VCaP (cell line): ENCODE results near the gene CCDC120.
A peak's percentile ranks its signal among the peaks of the same experiment; 100 is the strongest.

ENCODE experiments used
- H3K27ac ChIP-seq: fragments of 450-650 bp; 2 replicates; pipeline ENCODE4 v1.5.1; 2017
- TF ChIP-seq, protein P1 (sequence below): fragments of 450-650 bp; conservative IDR thresholded peaks from 2 replicates; pipeline ENCODE4 v1.5.1; 2017; ENCODE audit warnings: mild to moderate bottlenecking, moderate library complexity

CCDC120 gene, protein sequence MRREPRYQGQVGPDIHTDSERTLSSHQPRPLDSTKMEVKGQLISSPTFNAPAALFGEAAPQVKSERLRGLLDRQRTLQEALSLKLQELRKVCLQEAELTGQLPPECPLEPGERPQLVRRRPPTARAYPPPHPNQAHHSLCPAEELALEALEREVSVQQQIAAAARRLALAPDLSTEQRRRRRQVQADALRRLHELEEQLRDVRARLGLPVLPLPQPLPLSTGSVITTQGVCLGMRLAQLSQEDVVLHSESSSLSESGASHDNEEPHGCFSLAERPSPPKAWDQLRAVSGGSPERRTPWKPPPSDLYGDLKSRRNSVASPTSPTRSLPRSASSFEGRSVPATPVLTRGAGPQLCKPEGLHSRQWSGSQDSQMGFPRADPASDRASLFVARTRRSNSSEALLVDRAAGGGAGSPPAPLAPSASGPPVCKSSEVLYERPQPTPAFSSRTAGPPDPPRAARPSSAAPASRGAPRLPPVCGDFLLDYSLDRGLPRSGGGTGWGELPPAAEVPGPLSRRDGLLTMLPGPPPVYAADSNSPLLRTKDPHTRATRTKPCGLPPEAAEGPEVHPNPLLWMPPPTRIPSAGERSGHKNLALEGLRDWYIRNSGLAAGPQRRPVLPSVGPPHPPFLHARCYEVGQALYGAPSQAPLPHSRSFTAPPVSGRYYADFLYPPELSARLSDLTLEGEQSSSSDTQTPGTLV

DNA sequence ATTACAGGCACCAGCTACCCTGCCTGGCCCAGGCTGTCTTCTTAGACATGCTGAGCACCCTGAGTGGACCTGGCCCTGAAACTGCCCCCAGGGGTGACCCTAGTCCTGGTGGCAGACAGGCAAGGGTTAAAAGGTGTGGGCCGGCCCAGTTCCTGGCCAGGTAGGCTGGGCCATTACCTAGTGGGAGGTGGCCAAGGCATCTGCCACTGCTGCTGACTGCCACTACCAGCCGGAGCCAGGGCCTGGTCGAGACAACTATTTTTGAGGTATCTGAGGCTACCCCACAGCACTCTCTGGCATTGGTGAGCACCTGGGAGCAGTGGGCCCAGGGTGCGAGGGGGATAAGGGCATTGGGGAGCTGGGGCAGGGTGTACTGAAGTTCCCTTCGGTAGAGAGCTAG, at the start of gene CCDC120:
Gene CCDC120, plus strand, starts transcription at position 206 of the 400 bp plus-strand sequence. CDS start 3,043 bp downstream, outside the sequence.
- TF ChIP-seq, protein P1, sequence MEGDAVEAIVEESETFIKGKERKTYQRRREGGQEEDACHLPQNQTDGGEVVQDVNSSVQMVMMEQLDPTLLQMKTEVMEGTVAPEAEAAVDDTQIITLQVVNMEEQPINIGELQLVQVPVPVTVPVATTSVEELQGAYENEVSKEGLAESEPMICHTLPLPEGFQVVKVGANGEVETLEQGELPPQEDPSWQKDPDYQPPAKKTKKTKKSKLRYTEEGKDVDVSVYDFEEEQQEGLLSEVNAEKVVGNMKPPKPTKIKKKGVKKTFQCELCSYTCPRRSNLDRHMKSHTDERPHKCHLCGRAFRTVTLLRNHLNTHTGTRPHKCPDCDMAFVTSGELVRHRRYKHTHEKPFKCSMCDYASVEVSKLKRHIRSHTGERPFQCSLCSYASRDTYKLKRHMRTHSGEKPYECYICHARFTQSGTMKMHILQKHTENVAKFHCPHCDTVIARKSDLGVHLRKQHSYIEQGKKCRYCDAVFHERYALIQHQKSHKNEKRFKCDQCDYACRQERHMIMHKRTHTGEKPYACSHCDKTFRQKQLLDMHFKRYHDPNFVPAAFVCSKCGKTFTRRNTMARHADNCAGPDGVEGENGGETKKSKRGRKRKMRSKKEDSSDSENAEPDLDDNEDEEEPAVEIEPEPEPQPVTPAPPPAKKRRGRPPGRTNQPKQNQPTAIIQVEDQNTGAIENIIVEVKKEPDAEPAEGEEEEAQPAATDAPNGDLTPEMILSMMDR = no peak
- H3K27ac ChIP-seq = peak within 1 kb of the TSS; percentile 59

DNA sequence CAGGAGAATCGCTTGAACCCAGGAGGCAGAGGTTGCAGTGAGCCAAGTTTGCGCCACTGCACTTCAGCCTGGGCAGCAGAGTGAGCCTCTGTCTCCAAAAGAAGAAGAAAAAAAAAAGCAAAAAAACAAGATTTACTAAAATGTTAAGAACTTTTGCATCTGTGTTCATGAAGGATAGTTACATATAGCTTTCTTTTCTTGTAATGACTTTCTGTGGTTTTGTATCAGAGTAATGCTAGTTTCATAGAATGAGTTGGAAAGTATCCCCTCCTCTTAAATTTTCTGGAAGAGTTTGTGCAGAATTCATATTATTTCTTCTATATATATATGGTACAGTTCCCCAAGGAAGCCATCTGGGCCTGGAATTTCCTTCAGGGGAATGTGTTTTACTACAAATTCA, 39.7 kb upstream of the CCDC120 start:
- TF ChIP-seq, protein P1 = no peak
- no peak overlapping the region for H3K27ac ChIP-seq

DNA sequence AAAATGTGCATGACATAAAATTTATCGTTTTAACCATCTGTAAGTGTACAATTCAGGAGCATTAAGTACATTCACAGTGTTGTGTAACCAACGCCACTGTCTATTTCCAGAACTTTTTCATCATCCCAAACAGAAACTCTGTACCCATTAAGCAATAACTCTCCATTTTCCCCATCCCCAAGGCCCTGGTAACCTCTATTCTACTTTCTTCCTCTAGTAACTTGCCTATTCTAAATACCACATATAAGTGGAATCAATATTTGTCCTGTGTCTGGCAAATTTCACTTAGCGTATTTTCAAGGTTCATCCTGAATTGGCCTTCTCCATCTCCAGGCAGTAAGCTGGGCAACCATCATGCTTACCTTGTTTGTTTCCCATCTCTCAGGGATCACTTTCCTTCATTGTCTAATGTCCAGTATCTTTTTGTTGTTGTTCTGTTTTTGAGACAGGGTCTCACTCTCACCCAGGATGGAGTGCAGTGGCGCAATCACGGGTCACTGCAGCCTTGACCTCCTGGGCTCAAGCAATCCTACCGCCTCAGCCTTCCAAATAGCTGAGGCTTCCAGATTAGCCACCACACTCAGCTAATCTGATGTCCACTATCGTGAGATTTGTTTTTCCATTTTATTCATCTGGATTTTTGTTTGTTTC, 39.1 kb upstream of the CCDC120 start:
- no peak overlapping the region for H3K27ac ChIP-seq
- TF ChIP-seq, protein P1 = no peak

DNA sequence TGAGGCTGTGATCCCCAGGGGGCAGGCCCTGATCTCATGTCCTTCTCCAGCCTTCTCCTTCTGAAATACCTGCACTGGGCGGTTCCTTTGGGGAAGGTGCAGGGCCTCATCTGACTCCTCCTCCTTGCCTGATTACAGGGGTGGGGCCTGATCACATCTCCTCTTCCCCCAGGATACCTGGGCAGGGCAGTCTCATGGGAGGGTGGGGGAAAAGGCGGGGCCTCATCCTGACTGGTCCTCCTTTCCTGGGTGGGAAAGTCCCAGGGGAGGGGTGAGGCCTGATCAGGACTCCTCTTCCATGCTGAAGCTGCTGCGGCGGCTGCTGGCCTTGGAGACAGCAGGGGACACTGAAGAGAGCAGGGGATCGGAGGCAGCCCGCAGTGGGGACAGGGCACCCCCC, 28.9 kb upstream of the CCDC120 start:
- TF ChIP-seq, protein P1 = no peak
- H3K27ac ChIP-seq = no peak overlapping the region

DNA sequence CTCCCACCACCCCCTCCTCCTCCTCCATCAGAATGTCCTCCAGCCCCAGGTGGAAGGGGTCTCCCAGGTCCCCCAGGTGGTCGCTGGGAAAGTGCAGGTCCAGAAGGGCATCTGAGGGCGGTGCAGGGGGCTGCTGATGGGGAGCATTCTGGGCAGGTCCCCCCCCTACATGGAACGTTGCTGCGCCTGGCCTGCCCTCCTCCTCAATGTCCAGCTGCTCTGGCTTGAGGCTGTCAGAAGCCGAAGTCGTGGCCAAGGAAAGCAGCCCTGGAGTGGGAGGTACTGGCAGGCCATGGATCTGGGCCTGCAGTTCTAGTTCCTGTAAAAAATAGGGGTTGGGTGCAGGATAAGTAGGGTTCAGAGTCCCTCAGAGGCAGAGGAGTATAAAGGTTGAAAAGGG, 28.5 kb upstream of the CCDC120 start:
- TF ChIP-seq, protein P1 = no peak
- H3K27ac ChIP-seq = no peak overlapping the region

DNA sequence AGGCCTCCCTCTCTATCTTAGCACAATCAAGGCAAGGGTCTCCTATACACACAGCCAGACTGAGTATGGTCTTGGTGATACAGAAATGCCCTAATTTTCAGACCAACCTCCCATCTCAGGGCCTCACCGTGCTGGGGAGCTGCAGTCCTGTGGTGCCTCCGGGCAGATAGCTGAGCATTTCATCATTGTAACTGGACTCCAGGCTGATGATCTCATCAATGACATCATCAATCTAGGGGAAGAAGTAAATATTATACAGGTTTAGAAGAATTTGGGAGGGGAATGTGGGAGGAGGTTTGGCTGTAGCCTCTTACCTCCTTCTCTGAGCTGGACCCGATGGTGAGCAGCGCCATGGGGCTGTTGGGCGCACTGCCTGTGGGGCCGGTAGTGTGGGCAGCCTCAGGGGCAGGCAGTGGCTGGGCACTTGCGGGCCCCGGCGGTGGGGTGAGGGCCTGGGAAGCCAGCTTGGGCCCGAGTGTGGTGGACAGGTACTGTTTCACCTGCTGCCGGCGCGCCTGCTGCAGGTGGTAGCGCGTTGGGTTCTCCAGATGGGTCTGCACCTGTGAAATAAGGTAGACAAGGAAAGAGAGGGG, 20.8 kb upstream of the CCDC120 start:
- TF ChIP-seq, protein P1 = no peak
- H3K27ac ChIP-seq = no peak overlapping the region
